ENCODE data around the gene PACRG.

The PACRG gene

DNA sequence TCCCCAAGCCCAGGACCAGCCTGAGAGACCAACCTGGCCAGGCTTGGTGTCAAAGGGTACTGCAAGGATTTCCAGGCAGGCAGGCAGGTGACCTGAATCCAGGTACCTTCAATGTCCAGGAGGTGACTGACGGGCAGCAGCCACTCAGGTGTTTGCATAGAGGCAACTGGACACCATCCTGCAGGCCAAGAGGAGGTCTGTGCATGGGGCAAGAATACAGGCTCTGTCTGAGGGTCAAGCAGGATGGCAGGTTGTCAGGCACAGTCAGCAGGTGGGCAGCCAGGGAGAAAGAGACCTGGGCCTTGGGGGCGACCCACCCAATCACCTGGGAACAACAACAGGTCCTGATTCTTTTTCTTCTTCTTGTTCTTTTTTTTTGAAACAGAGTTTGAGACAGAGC is 527.5 kb downstream of the PACRG start:
- no peak for FAIRE-seq

DNA sequence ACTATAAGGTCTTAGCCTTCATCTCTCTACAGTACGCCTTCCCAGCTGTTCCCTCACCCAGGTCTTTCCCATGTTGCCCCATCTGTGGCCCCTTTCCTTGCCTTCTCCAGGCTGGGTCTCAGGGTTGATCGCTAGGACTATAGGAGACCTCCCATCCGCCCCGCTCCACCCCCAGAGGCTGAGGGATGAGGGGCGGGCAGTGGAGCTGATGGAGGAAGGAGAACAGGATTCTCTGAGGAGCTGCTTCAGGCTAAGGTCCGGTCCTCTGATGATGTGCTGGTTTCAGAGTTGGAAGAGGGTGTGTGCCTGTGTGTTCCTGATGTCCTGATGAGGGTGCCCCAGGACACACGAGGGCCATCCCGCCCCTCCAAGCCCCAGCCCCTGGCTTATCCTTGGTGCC is 531.9 kb downstream of the PACRG start:
- no peak for FAIRE-seq

DNA sequence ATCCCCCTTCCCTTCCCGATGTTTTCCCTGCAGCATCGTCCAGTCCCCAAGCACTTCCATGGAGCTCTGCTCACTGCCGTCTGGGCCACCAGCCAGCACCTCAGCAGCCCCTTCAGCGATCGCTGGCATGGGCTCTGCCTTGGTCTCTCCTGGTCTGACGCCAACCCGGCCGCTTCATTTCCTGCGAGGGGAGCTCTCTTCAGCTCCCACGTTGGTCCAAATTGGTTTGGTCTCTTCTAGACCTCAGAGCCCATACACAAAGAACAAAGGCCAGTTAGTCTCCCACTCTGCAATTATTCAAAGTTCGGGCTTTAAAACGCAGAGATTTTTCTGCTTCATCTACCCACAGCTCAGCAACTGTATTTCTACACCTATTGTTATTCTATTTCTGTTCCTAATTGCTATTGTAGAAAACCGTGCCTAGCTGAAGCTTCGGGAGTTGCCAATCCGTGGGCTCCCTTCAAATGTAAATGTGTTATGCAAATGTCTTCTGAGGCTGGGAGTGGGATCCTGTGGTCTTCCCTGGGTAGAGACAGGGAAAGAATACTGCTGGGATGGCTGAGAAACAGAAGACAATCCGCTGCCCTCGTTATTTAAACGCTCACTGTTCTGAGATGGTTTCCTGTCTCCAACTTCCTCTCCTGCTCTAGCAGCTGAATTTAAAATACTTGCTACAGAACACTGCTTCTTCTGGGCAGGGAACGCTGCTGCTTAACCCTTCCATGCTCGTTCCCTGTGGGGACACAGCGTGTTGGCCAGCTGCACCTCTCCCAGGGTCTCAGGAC is 532.5 kb downstream of the PACRG start:
- FAIRE-seq: no peak

DNA sequence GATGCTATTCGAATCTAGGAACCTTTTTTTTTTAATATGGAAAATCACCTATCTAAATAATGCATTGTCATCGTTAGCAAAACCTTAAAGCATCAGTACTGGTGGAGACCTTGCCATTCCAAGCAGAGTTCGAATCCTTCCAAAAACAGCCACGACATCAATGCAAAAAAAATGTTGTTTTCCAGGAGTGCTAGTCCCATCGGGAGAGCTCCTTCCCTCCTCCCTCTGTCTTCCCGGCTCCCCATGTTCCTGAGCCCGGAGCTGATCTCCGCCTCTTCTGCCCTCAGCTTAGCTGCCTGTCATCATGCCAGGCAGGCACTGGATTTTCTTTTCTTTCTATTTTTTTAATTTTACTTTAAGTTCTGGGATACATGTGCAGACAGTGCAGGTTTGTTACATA is 533.1 kb downstream of the PACRG start:
- no peak for FAIRE-seq

DNA sequence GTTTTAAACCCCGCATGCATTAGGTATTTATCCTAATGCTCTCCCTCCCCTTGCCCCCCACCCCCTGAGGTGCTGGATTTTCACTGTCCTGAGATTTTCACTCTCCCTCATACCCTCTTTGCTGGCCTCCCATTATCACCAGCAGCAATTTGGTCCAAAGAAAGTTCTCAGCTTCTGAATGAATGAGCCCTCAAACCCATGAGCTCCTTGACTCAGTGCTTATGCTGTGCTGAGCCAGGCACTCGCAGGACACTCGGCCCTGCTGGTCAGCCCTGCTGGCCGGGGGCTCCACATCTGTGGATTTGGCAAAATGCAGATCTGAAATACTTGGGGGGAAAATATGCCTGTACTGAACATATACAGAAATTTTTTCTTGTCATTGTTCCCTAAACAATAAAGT is 533.6 kb downstream of the PACRG start:
- no peak for FAIRE-seq

DNA sequence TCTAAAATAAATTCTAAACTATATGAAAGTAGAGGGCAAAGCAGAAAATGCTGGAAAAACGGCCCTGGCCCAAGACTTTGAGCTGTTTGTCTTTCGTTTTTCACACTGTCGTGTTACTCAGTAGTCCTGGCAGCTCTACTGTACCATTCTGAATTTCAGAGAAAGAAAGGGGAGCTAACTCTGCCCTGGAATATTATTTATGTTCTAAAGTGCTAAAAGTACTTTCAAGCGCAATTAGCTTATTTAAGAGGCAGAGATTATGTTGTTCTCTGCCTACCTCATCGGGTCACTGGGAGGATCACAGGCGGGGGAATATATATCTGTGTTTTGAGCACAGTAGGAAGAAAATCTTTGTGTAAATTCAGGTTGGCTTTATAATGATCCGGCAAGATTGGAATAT is 534.3 kb downstream of the PACRG start:
- no peak for FAIRE-seq

DNA sequence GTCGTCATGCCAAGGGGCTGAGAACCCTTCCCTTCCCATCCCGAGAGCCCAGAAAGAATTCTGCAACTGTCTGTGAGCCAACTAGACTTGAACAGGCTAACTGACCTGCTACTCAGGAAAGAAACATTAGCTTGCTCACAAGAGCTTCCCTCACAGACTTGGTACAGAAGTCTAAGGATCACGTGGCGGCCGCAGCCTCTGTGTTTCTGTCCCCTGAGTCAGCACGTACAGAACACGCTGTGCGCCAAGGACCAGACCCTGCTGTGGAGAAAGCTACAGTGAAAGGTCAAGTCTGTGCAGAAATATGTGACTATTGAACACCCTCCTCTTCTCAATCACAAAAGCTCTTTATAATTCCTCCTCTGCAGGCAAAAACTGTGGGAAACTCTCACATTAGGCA is 535.4 kb downstream of the PACRG start:
- FAIRE-seq: no peak

DNA sequence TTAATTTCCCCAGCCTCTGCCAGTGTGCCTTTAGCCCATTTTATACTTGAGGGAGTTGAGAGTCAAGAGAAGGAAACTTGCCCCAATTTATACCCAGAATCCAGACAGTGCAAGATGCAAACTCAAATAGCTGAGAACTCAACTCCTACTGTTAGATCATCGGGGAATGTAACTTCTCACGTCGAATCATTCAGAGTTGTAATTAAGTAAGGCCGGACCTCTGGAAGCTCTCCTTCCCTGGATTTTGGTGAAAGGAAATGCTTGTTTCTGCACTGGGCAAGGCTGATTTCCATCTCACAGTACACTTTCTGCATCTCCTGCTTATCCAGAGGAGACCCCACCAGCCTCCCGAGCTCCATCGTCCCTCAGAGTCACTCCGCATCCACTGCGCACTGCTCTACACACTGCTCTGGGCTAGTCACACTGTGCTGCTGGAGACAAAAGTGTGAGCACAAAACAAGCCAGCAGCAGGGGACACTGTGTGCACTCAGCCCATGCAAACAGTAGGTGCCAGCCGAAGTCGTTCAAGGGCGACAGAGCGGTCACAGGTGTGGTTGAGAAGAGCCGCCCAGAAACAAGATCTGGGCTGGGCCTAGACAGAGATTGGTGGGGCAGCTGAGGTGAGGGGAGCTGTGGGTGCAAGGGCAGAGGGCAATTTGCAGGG is 536.4 kb downstream of the PACRG start:
- no peak for FAIRE-seq

DNA sequence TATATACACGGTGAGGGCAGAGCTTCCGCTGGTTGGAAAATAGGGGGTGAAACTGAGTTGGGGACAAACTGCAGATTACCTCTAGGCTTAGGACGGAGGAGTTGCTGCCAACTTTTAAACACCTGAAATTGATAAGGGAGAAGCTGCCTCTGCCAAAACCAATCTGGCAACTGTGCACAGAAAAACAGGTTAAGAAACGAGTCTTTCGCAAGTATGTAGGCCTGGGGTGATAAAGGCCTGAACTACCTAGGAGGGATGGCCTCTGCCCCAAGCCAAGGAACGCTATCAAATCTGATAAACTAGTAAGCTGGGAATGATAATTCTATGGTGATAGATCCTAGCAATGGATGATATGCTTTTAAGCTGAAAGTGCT is 536.9 kb downstream of the PACRG start:
- FAIRE-seq: no peak

DNA sequence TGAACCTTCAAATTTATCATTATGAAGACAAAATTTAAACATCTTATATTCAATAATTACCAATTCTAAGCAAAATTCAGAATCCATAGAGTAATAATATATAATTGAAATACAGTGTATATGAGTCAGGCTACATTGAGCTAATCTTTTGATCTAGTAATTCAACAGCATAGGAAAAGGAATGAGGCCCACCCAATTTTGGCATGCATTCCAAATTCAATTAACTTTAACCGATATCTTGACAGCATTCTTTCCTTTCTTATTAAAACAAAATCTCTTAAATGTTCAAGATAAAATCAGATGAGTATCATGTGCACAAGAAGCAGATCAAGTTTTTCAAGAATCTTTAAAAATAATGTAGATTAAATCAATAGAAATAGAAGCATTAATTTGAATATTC is 553.9 kb downstream of the PACRG start:
- FAIRE-seq: peak; percentile 57

DNA sequence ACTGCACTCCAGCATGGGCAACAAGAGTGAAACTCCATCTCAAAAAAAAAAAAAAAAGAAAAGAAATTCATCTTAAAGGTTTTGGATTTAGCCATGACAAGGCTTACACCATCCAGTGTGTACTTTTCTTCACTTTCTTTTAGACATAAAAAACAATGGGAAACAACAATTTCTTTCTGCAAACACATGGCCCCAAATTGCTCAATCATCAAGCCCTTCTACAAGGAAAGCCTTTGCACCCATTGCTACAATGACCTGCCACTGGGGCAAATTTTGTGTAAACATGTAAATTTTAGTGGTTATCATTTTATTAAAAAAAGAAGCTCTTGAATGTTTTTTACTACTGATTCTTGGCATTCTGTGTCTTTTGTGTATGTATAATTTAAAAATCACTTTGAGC is 554.9 kb downstream of the PACRG start:
- no peak for FAIRE-seq

DNA sequence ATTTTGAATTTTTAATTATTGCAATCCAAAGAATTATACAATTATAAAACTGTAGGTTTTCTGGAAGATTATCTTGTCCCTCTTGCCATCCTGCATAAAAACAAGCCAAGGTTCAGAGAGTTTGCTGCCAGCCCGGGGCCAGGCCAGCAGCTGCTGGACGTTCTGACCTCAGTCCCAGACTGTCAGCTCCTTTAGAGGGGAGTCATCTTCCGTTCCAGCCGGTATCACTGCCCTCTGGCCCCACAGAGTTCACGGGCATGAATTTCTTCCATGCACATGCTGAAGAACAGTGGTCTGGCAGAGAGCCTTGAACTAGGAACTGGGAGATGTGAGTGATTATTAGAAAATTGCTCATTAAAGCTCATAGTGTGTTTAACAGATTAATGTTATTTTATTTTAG is 556.4 kb downstream of the PACRG start:
- no peak for FAIRE-seq

DNA sequence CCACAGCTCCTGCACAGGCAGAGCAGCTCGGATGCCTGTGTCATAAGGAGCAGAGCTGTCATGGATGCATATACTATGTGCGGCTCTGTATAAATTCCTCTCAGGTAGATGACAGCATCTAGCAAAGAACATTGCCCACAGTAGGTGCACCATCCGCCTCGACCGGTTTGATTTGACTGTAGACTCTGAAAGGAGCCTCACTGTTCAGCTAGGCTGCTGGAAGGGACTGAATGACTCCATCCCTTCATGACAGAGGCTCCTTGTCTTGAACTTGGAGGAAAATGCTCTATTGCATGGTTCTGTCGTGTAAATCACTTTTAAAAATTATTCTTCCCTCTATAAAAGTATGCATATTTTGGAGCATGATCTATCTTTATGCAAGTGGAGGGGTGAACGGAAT is 557.9 kb downstream of the PACRG start:
- FAIRE-seq: no peak

DNA sequence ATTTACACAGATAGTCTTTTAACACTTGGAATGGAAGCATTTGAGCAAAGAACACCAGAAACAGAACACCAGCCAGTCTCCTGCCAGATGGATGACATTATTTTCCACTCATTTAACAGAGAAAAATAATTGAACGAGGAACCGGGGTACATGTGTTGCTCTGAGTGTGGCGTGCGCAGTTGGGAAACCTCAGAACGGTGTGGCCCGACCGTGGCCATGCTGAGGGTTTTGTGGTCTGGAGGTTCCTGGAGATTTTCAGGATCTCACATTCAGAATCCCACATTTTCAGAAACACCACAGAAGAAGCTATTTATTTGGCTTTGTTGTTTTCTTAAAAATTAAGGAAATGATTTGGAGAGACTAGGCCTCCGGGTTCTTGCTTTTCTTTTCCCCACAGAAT is 559.9 kb downstream of the PACRG start:
- FAIRE-seq: no peak

DNA sequence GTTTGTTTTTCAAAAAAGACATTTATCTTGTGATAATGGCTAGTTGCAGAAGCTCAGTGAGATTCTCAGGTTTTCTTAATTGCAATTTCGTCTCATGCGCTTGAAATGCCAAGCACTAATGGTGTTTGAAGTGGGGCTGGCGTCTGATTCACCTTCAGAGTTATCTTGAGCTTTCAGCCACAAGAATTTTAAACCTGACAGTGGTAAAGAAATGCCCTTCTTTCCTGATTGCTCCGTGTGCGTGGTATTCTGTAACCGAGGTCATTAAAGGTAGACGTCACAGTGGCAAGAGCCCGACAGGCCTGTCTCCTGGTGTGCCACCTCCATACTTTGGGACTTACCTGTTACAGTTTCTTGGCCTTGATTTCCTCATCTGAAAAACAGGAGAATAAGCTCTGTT is 560.3 kb downstream of the PACRG start:
- no peak for FAIRE-seq

DNA sequence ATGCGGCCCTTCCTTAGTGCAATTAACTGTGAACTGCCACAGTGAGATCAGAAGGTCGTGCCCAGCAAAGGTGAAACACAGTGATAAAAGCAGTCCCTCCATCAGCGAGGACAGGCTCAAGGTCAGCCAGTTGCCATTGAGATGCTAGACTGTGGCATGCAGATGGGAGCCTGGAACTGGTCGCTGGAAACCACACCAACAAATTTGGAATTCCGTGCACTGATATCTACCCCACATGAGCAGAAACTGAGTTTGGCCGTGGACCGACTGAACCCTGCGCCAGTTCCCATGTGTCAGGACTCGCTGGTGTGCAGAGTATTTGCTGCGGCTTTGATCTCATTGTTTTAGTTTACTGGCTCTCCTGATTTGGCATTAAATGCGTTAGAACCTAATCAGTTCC is 561.1 kb downstream of the PACRG start:
- no peak for FAIRE-seq

DNA sequence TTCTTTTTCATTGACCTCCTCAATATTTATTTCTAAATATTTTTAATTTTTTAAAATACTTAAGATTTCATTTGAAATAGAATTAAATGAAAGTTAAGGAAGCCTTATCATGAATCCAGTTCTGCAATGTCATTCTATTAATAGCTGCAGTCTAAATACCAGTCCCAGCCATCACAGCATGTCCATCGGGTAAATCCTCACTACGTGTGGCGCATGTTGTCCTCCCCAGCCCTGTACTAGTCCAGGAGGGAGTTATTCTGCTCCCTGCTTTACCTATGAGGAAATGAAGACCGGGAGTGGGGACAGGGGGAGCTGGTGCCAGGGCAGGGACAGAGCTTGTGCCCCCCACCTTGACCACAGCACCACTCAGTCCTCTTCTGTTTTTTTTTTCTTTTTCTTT is 561.7 kb downstream of the PACRG start:
- FAIRE-seq: no peak

DNA sequence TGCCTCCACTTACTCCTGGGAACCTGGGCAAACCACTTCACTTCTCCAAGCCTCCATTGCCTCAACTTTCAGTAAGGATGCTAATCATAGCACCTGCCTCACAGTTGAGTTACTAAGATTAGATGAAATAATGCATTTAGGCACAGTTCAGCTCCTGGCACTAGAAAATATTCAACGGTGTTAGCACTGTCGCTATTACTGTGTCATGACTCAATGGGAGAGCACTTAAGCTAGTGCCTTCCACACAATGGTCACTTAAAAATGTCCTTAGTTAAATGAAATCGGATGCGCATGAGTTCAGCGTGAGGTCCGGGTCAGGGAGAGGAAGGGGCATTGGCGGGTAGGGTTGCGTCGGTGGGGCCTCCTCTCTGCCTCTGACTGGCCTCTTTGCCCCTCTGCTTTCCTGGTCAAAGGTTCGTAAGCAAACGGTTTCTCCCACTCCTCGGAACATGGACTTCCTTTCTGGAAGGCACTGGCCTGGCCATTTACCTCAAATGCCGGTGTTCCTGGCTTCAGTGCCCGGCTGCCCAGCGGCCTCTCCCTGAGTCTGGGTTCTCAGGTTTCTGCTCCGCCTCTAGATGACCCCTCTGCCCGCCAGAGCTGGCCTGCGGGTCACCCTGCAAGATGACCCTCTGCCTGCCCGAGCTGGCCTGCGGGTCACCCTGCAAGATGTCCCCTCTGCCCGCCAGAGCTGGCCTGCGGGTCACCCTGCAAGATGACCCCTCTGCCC is 562.9 kb downstream of the PACRG start:
- no peak for FAIRE-seq

DNA sequence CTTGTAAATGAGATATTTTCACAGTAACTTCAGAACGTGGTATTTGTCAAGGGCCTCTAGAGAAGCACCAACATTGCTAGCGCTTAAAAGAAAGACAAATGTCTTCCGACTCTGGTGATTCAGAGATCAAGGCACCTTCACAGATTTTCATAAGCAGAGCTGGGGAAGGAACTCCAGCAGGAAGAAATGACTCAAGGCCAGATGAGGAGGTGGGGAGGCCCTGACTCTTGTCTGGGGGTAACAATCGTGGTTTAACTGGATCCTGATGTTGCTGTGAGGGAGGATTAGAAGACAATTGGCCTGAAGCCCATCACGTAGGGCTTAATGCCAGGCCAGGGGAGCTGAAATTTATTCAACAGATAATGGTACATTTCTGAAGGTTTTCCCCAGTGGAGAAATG is 563.8 kb downstream of the PACRG start:
- FAIRE-seq: no peak

DNA sequence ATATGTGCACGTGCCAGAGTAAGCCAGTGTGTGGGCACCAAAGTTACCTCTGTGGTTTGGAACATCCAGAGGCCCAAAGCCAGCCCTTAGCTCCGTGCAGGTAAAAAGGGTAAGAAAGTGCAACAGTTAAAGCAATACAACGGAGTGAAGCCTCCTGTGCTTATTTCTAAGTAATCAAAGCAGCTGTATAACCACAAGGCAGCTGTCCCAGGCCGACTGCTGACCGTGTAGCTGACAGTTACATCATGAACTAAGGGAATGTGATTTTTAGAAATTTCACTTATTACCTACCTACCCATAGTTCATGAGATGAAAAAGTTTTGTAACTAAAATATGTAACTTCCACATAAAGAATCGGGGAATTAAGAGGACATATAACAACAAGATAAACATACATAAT is 565.5 kb downstream of the PACRG start:
- no peak for FAIRE-seq

DNA sequence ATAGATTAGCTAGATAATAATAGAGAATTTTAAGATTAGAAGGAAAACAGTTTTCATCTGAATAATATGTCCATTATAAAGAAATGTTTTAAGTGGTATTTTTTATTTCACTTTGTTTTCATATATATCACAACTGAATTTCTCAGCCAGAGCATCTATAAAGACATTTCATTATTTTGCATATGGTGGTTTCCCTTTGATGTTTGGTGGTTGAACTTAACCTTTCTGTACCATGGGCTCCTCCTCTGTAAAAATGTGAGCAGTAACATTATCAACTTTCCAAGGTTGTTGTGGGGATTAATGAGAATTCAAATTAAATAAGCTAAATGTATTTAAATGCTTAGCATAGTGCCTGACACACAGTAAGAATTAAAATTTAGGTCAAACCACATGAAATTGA is 567.0 kb downstream of the PACRG start:
- no peak for FAIRE-seq

DNA sequence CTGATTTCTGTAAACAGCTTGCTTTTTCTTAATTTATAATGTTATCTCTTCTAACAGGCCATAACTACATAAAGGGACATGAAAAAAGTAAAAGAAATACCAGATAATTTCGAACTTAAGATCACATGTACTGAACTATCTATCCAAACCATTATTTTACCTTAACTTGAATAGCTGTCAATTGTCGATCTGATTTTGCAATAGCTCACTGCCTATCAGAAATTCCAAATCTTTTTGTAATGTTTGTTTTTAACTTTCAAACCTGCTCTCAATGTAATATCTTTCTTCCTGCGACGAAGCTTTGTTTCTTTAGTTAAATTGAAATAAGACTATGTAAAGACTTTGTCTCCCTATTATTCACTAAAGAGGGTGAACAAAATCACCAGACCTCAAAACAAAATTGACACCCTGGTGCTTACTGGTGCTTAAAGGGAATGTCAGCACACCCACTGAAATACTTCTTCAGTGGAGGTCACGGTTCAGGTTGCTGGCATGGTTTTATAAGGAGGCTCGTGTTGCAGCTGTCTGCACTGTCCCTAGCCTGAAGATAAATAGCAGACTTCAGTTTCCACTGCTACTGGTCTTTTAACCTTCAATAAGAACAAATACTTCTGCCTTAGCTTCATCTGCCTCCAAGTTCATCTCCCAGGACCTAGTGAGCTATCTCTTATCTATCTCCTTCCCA is 569.2 kb downstream of the PACRG start:
- no peak for FAIRE-seq

DNA sequence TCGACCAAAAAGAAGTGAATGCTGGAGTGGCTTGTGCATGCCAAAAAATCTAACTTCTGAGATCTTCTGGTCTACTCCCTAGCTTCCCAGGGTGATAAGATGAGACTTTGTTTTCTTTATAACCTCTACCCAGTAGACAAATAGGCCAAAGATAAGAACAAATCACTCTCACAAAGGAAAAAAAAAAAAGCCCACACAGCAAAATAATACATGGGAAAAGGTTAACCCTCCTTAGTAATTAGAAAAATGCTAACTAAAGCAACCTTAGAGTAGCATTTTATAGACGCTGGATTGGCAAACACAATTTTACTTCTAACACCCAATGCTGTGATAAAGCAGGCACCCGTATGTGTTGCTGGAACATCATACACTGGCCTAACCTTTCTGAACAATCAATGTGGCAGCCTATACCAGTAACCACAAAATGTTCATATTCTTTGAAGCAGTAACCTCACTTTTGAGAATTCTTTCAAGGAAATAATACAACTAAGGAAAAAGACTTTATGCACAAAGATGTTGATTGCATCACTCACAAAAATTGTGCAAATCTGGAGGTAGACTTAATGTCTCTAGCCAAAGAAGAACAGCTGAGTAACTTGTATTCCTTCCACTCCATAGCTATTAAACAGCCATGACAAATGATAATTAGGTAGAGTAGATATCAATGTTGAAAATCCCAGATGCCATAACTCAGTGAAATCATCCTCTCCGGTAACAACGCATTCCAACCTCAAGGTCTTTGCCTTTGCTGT is 570.5 kb downstream of the PACRG start:
- no peak for FAIRE-seq
